HepG2 (cell line): ENCODE data around the gene EMC9. TPM values are rescaled to one million over a fixed set of nuclear protein-coding genes. Genes with fewer than 3 reads are reported as not detected.

Source experiments
- CCDC6 ChIP-seq: sonication (generic); formaldehyde crosslinking; IDR thresholded peaks from 2 replicates; pipeline ENCODE4 v1.8.1; 2022; ENCODE audit warnings: mild to moderate bottlenecking, missing genetic modification reagents, moderate library complexity
- CENPBD1 ChIP-seq: sonication (generic); formaldehyde crosslinking; IDR thresholded peaks from 2 replicates; pipeline ENCODE4 v1.8.0; 2022; ENCODE audit warnings: missing genetic modification reagents, low read depth, mild to moderate bottlenecking, borderline replicate concordance
- CREM ChIP-seq, 2 experiments: sonication (generic) in 1 of 2; formaldehyde crosslinking in 1 of 2; IDR thresholded peaks; 2 replicates each; pipeline versions ENCODE4 v1.4.0 to v1.6.1; 2016 to 2020; ENCODE audit warnings: antibody characterized with exemption in 1 of 2, mild to moderate bottlenecking in 1 of 2, missing genetic modification reagents in 1 of 2
- DMAP1 ChIP-seq: IDR thresholded peaks from 2 replicates; pipeline ENCODE4 v1.6.1; 2016
- HMGXB4 ChIP-seq, 2 experiments: sonication (generic) in 1 of 2; formaldehyde crosslinking in 1 of 2; IDR thresholded peaks; 2 replicates each; pipeline versions ENCODE4 v1.4.0 to v1.6.1; 2018 to 2020; ENCODE audit warnings: missing genetic modification reagents in 2 of 2, borderline replicate concordance in 1 of 2, low read depth in 1 of 2, mild to moderate bottlenecking in 1 of 2, missing biosample characterization in 1 of 2
- IKZF1 ChIP-seq: fragments of 450-650 bp; IDR thresholded peaks from 2 replicates; pipeline ENCODE4 v1.7.1; 2016
- MAFG ChIP-seq: sonication (generic); formaldehyde crosslinking; IDR thresholded peaks from 2 replicates; pipeline ENCODE4 v1.5.1; 2020; ENCODE audit warnings: mild to moderate bottlenecking, missing genetic modification reagents
- NPAS2 ChIP-seq: sonication (generic); formaldehyde crosslinking; IDR thresholded peaks from 2 replicates; pipeline ENCODE4 v1.8.0; 2022; ENCODE audit warnings: mild to moderate bottlenecking, missing genetic modification reagents, borderline replicate concordance
- RARG ChIP-seq: sonication (generic); formaldehyde crosslinking; IDR thresholded peaks from 2 replicates; pipeline ENCODE4 v1.4.0; 2020; ENCODE audit warnings: low read depth, mild to moderate bottlenecking, missing genetic modification reagents
- SP140L ChIP-seq: sonication (generic); formaldehyde crosslinking; IDR thresholded peaks from 2 replicates; pipeline ENCODE4 v1.4.0; 2020; ENCODE audit warnings: missing genetic modification reagents, borderline replicate concordance
- SYNCRIP ChIP-seq: fragments of 200-400 bp; formaldehyde crosslinking; IDR thresholded peaks from 2 replicates; pipeline ENCODE4 v1.6.1; 2018; ENCODE audit warnings: mild to moderate bottlenecking, low read depth, low read length; ENCODE audit not compliant: insufficient read depth
- ZFAT ChIP-seq: sonication (generic); formaldehyde crosslinking; conservative IDR thresholded peaks from 2 replicates; pipeline ENCODE4 v1.8.1; 2023; ENCODE audit warnings: missing genetic modification reagents, inconsistent platforms
- ZNF407 ChIP-seq: sonication (generic); formaldehyde crosslinking; IDR thresholded peaks from one replicate; pipeline ENCODE4 v1.5.1; 2020; ENCODE audit warnings: mild to moderate bottlenecking, missing genetic modification reagents; ENCODE audit errors: not compliant biosample characterization
- ZNF615 ChIP-seq: sonication (generic); formaldehyde crosslinking; IDR thresholded peaks from 2 replicates; pipeline ENCODE4 v1.5.0; 2020; ENCODE audit warnings: mild to moderate bottlenecking, missing genetic modification reagents, borderline replicate concordance
- ZNF724P ChIP-seq: sonication (generic); formaldehyde crosslinking; IDR thresholded peaks from 2 replicates; pipeline ENCODE4 v1.8.0; 2022; ENCODE audit warnings: missing genetic modification reagents, borderline replicate concordance
- polyA plus RNA-seq, 8 experiments: library from polyadenylated mRNA; depleted of rRNA in 3 of 8; stranded (reverse) in 7 of 8; unstranded in 1 of 8; fragments of >200 nt; fragmentation: Illumina TruSeq in 4 of 8; extraction: Trizol in 4 of 8; gene quantifications; 2 replicates each; pipeline versions ENCODE4 v1.2.1 to v1.2.3, GENCODE V29; 2011 to 2016; ENCODE audit warnings: low read depth in 4 of 8, missing spikeins in 1 of 8, mixed read lengths in 1 of 8; ENCODE audit not compliant: insufficient read depth in 1 of 8
- total RNA-seq, 5 experiments: library from RNA; depleted of rRNA; stranded (reverse); fragments of >200 nt; fragmentation: Illumina TruSeq; extraction: Trizol; gene quantifications; 2 replicates each; pipeline ENCODE4 v1.2.3, GENCODE V29; 2016; ENCODE audit warnings: low read depth in 1 of 5
- TF ChIP-seq, protein P1 (sequence below): sonication (generic); formaldehyde crosslinking; conservative IDR thresholded peaks from 2 replicates; pipeline ENCODE4 v1.8.0; 2022; ENCODE audit warnings: missing genetic modification reagents

EMC9 gene
- total and polyA plus RNA-seq, 2 of the 13 experiments (the other 11 are each of a cell fraction or from before 2014, with no cell fraction given): 60.5 to 78.7 TPM

GRCh38 chr14:24115422-24116127, 25.8 kb downstream of the EMC9 start (continued):
- TF ChIP-seq ZNF724P (CRISPR knock-in tag) (peak; percentile 92), IKZF1 (no peak), NPAS2 (no peak), SP140L (CRISPR knock-in tag) (no peak), CCDC6 (CRISPR knock-in tag) (no peak), ZFAT (CRISPR knock-in tag) (no peak), SYNCRIP (no peak), CREM (IDR thresholded peaks at IDR 0.05) (no peak), CREM (CRISPR knock-in tag; IDR thresholded peaks at IDR 0.05) (no peak), MAFG (CRISPR knock-in tag) (no peak), CENPBD1 (CRISPR knock-in tag) (no peak), DMAP1 (CRISPR knock-in tag) (no peak), HMGXB4 (CRISPR knock-in tag; IDR thresholded peaks at IDR 0.05; ENCODE audit: borderline replicate concordance in 1 of 2, low read depth in 1 of 2) (no peak; a peak in 1 of 4 replicates), ZNF615 (0 out of 2 replicates have a peak, but pooled peaks have one; percentile 56), RARG (no peak; the same call in 1 of the 2 replicates), ZNF407 (no peak)
- TF ChIP-seq, protein P1, sequence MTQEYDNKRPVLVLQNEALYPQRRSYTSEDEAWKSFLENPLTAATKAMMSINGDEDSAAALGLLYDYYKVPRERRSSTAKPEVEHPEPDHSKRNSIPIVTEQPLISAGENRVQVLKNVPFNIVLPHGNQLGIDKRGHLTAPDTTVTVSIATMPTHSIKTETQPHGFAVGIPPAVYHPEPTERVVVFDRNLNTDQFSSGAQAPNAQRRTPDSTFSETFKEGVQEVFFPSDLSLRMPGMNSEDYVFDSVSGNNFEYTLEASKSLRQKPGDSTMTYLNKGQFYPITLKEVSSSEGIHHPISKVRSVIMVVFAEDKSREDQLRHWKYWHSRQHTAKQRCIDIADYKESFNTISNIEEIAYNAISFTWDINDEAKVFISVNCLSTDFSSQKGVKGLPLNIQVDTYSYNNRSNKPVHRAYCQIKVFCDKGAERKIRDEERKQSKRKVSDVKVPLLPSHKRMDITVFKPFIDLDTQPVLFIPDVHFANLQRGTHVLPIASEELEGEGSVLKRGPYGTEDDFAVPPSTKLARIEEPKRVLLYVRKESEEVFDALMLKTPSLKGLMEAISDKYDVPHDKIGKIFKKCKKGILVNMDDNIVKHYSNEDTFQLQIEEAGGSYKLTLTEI (CRISPR knock-in tag): no peak
